NCI-H82 (cell line): ENCODE measurements around the gene PAK5.

Experiments used
- DNase-seq: peaks from one replicate; lab custom pipeline; 2025; lab: John Stamatoyannopoulos, UW

Gene PAK5

GRCh38 chr20:9493803-9494202, 345.1 kb downstream of the PAK5 start:
- no peak for DNase-seq

DNA sequence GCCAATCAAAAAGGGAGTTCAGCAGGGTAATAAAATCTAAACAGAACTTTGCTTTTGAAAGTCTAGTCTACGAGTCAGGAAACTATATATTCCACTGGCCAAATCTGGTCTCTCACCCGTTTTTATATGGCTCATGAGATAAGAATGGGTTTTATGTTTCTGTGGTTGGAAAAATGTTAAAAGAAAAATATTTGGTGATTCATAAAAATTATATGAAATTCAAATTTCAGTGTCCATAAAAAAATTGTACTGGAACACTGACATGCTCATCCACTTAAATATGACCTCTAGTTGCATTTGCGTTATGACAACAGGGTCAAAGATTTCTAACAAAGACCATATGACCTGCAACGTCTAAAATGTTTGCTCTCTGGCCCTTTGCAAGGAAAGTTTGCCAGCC, 346.8 kb downstream of the PAK5 start:
- no peak for DNase-seq

DNA sequence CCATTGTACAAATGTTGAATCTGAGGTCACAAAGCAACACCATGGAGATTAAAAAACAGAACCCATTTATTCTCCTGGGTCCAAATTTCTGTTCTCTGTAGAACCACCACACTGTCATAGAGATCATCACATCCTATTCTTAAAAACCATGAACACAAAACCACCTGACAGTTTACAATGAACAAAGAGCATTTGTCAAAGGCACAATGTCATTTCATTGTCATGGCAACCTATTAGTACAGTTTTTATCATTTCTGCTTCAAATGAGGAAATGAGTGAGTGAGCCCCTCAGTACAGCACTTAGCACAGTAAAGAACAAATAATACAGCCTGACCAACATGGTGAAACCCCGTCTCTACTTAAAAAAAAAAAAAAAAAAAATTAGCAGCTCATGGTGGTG, 347.6 kb downstream of the PAK5 start:
- DNase-seq = no peak

DNA sequence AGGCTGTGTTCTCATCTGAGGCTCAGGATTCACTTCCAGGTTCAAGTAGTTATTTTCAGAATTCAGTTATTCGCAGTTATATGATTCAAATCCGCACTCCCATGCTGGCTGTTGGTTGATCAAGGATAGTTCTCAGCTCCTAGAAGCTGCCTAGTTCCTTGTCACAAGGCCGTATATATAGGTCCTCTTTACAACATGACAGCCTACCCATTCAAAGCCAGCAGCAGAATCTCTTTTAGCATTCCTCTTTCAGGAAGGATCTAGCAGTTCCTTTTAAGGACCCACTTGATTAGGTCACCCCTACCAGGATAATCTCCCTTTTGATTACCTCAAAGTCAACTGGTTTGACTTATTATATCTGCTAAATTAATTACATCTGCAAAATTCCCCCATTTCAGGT, 348.2 kb downstream of the PAK5 start:
- DNase-seq = no peak

DNA sequence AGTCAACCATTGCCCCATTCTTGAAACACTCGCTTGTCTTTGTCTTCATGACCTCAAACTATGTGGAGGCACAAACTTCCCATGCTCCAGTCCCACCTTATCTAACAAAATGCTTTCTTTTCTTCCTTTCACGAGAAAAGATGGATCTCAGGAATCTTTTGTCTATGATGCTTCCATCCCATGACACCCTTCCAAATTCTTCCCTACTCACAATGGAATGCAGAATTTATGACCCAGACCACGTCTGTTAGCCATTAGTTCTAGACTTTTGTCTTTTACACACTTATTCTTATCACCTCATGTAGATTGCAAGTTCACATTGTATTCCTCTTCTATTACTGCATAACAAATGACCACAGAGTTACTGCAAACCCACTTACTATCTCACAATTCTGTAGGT, 348.7 kb downstream of the PAK5 start:
- DNase-seq = no peak

GRCh38 chr20:9488063-9488462, 350.8 kb downstream of the PAK5 start:
- DNase-seq = no peak
